ENCODE data around the gene MMP23B. TPM values are rescaled to one million over a fixed set of nuclear protein-coding genes. Genes with fewer than 3 reads are reported as not detected.
"Not testable (repeated sequence)": the region's sequence is repeated elsewhere in the genome, so short reads cannot be mapped to it uniquely, and the experiment has no call there.

Gene MMP23B
- total RNA-seq, 2 experiments from 2014 or later, result 5.2 to 6.7 TPM

DNA sequence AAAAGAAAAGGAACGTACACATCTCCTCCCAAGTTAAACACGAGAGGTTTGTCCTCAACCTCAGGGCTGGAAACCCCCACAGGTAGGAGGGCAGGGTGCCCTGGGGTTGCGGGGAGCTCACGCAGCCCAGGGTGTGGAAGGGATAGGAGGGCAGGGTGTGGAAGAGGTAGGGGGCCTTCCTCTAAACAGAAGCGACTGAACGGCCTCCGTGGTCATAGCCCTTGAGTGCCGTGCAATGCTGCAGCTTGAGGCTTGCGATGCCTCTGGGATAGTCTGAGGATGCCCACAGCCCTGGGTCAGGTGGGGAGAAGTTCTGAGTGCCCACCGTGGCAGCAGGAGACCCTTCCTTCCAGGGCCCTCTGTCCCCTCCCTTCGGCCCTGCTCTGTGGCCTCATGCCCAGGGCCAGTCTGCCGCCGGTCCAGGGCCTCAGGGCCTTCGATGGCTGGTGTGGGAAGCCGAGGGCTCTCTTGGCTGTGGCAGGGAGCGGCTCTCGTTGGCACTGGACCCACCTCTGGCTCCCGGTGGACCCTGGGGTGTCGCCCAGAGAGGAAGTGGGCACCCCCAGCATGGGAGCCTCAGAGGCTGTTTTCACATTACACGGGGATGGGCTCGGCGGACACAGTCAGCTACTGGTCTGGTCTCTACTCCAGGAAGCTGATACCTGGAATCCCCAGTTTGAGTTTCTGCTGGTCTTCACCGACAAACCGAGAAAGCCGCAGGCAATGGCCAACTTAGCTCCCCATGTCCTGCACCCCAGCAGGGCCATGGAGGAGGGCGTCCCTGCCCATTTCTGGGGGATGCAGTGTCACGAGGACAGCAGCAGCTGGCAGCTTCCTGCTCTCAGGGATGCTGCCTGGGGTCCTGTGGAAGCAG lies 33.2 kb downstream of the MMP23B start:
- Mint-ChIP-seq H3K4me1 (peaks cover 2% of the 10 kb centered on the region), H3K36me3 (peaks cover 3% of the 10 kb centered on the region), H3K27me3 (no peaks in the 10 kb centered on the region), H3K4me3 (no peak overlapping the region), H3K9me3 (no peaks in the 10 kb centered on the region), H3K27ac (no peak overlapping the region)
- ATAC-seq (ENCODE audit: low read depth), result no peak
- no peak for DNase-seq
- POLR2A ChIA-PET, result interaction anchor here (0.6 to 1.9 kb wide), 2 partner anchors 14 to 71 kb away, joined by 3 to 8 read pairs; no protein-coding TSS in a partner anchor

DNA sequence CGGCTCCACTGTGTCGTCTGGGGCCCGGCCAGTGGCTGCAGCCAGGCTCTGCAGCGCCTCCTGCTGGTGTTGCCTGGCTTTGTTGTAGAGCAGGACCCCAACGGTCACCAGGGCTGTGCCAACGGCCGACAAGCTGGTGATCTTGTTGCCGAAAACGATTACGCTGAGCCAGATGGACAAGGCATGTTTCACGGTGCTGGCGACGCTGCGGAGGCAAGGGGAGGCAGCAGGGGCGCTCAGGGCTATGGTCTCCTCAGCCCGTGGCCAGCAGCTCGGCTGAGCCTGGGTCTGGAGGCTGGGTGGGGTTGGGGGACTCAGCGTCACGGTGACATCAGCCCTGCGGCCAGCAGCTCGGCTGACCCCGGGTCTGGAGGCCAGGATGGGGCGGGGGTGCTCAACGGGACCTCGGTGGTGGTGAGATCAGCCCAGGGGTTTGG lies 33.9 kb downstream of the MMP23B start:
- Mint-ChIP-seq H3K36me3 (peaks cover 3% of the 10 kb centered on the region), H3K27ac (no peak overlapping the region), H3K9me3 (no peaks in the 10 kb centered on the region), H3K27me3 (no peaks in the 10 kb centered on the region), H3K4me1 (peaks cover 2% of the 10 kb centered on the region), H3K4me3 (no peak overlapping the region)
- POLR2A ChIA-PET, result interaction anchor here (0.6 to 1.9 kb wide), 2 partner anchors 13 to 95 kb away, joined by 4 to 8 read pairs; no protein-coding TSS in a partner anchor
- DNase-seq (no peak), ATAC-seq (ENCODE audit: low read depth) (peak; percentile 35)

DNA sequence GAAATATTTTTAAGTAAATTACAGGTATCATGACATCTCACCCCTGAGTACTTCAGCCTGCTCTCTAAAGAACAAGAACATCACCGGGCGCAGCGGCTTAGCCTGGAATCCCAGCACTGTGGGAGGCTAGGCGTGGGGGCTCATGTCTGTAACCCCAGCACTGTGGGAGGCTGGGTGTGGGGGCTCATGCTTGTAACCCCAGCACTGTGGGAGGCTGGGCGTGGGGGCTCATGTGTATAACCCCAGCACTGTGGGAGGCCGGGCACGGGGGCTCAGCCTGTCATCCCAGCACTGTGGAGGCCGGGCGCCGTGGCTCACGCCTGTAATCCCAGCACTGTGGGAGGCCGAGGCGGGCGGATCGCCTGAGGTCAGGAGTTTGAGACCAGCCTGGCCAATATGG lies 34.6 kb downstream of the MMP23B start:
- Mint-ChIP-seq H3K27me3 (no peaks in the 10 kb centered on the region), H3K27ac (no peak overlapping the region), H3K4me1 (peaks cover 2% of the 10 kb centered on the region), H3K36me3 (peaks cover 3% of the 10 kb centered on the region), H3K9me3 (no peaks in the 10 kb centered on the region), H3K4me3 (no peak overlapping the region)
- POLR2A ChIA-PET, result interaction anchor here (1.9 kb wide), 1 partner anchor 12 kb away, joined by 8 read pairs; no protein-coding TSS in a partner anchor
- no peak for ATAC-seq (ENCODE audit: low read depth)
- no peak for DNase-seq

DNA sequence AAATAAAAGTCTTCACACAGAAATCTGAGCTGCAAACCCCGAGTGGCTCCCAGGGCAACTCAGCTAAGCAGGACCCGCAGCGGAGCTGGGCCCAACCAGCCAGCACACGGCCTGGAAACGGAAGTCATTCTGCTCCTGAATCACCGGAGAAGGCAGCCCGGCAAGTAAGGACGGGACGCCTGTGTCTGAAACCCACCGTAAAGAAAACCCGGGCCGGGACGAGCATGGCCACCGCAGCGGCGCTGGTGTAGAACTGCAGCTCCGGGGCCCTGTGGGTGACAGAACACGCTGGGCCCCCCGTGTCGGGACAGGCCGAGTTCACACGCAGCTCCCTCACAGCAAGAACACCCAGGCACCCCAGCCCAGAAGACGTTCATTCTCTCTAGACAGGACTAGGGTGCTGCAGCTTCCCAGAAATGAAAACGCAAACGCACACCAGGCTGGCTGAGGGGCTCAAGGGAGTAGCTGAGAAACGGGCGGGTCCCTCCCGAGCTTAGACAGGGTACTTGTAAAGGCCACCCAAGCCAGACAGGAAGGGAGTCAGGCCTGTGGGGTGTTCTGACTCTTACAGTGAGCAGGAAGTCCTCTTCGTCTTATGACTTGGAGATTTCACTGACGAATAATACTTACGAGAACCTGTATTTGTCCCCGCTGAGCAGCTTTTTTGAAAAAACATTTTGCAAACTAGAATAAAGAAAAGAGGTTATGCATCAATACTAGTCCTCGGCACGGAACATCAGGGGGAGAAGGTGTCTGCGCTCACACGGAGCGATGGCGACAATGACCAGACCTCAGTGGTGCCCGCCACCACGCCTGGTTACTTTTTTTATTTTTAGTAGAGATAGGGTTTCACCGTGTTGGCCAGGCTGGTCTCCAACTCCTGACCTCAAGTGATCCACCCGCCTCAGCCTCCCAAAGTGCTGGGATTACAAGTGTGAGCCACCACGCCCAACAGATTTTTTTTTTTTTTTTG lies 37.8 kb downstream of the MMP23B start:
- Mint-ChIP-seq H3K4me1 (peaks cover 2% of the 10 kb centered on the region), H3K27me3 (no peaks in the 10 kb centered on the region), H3K4me3 (no peak overlapping the region), H3K36me3 (peaks cover 4% of the 10 kb centered on the region), H3K27ac (no peak overlapping the region), H3K9me3 (no peaks in the 10 kb centered on the region)
- ATAC-seq (ENCODE audit: low read depth) (no peak), DNase-seq (no peak)
- POLR2A ChIA-PET, result interaction anchor here (0.6 kb wide), 1 partner anchor 98 kb away, joined by 4 read pairs; no protein-coding TSS in a partner anchor

DNA sequence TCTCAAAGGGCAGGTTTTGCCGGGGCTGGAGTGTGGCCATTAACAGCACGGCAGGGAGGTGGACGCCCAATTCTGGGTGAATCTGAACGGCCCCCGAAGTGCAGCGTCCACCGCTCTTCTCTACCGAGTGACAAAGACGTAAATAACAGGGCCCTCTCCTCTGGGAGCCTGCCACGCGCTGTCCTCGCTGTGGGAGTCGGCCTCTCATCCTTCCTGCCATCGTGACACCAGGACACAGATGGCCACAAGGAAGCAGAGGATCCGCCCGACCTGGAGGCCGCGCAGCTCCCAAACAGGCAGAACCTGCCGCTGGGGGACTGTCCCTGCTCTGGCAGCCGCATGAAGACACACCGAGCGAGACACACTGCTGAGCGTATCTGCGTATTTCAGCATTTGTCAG lies 38.9 kb downstream of the MMP23B start:
- Mint-ChIP-seq H3K4me1 (peaks cover 2% of the 10 kb centered on the region), H3K9me3 (no peaks in the 10 kb centered on the region), H3K4me3 (no peak overlapping the region), H3K27me3 (no peaks in the 10 kb centered on the region), H3K36me3 (peaks cover 4% of the 10 kb centered on the region), H3K27ac (no peak overlapping the region)
- DNase-seq (no peak), ATAC-seq (ENCODE audit: low read depth) (no peak)
- POLR2A ChIA-PET, result no interaction called here

DNA sequence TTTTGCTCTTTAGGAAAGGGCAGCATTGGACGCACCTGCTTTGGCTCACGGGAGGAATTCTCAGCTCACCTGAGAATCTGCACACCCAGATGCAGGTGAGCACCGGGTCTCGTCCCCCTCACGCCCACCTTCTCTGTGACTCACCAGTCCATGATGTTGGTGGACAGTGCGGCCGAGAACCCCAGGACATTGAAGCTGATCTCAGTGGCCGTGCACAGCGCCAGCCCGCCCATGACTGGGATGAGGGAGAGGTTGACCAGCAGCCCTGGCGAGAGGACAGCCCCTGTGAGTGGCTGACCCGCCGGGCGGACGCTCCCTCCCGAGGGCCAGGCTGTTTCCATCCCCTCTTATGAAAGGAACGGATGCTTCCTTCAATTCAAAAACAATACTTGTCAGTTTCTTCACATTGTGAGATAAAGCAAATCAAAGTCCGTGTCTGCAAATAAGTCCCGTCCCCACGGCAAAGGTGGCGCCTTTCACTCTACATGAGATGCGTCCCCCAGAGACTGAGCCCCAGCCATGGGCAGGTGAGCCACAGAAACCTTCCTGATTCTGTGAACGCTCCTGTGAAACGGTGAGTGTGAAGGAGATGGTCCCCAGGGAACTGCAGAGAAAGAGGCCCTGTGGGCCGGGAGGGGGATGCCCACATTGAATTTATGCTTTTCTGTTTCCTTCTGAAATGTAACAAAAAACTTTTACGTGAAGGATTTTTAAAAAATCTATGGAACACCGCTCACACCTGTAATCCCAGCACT lies 39.6 kb downstream of the MMP23B start:
- Mint-ChIP-seq H3K4me3 (no peak overlapping the region), H3K27me3 (no peaks in the 10 kb centered on the region), H3K9me3 (no peaks in the 10 kb centered on the region), H3K27ac (no peak overlapping the region), H3K4me1 (peaks cover 2% of the 10 kb centered on the region), H3K36me3 (peaks cover 4% of the 10 kb centered on the region)
- POLR2A ChIA-PET, result no interaction called here
- no peak for DNase-seq
- no peak for ATAC-seq (ENCODE audit: low read depth)

DNA sequence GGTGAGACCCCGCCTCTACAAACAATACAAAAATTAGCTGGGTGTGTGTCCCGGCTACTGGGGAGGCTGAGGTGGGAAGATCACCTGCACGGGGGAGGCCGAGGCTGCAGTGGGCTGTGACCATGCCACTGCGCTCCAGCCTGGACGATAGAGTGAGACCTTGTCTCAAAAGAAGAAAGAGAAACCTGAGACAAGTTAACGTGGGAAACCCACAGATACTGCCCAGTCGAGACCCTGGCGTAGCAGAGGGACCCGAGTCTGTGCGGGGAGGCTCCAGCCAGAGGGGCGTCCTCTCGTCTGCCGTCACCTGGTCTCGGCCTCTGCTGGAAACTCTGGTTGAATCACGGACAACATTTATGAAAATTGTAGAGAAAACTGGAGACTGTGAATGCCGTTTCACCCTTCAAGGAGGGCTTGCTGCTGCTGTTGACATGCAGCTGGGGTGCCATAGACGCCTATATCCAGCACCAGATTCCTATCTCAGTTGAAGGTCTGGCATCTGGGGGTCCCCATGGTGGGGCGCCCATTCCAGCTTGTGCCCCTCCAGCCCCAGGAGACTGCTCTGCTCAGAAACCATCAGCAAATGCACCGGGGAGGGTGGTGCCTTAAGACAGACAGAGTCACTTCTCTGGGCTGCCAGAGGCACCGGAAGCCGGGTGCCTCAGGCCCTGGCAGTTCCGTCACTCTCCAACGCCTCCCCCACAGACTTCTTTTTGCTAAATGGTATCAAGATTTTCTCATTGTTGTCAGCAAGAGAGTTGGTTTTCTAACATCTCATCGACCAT lies 40.4 kb downstream of the MMP23B start:
- Mint-ChIP-seq H3K4me1 (peaks cover 2% of the 10 kb centered on the region), H3K9me3 (no peaks in the 10 kb centered on the region), H3K27me3 (no peaks in the 10 kb centered on the region), H3K27ac (no peak overlapping the region), H3K36me3 (peaks cover 4% of the 10 kb centered on the region), H3K4me3 (no peak overlapping the region)
- POLR2A ChIA-PET, result no interaction called here
- no peak for ATAC-seq (ENCODE audit: low read depth)
- DNase-seq, result no peak

DNA sequence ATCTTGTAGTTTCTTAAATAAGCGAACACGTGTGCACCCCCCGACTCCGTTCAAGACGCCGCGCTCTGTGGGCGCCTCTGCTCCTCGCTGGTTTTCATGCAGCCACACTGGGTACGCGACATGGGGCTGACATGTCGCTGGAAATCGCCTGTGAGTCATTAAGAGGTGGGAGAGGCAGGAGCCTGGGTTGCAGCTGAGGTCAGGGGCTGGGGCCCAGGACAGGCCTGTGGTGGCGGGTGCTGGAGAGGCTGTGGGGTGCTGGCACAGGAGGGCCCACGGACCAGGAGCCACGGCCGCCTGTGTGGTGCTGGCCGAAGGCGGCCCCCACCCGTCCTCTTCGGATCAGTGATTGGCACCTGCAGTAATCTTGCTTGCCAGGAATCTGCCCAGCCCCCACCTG lies 42.8 kb downstream of the MMP23B start:
- H3K27ac Mint-ChIP-seq, DNase-seq: not testable (repeated sequence)

DNA sequence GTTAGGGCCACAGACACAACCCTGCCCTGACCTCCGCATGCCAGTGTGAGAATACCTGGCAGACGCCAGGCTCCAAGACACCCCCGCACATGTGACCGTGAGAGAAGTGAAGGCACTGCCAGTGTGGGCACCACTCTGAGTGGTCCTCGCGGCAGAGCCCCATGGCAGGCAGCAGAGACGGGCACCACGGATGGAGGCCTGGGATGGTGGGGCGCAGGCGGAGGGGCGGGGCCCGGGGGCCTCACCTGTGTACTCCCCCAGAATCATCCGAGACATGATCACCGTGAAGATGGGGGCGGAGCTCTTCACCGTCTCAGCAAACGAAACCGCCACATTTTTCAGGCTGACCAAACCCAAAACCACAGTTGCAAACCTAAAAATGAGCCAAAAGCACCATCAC lies 43.2 kb downstream of the MMP23B start:
- H3K36me3 Mint-ChIP-seq; POLR2A ChIA-PET; H3K9me3 Mint-ChIP-seq; H3K4me3 Mint-ChIP-seq; DNase-seq; ATAC-seq (ENCODE audit: low read depth); H3K27me3 Mint-ChIP-seq; H3K27ac Mint-ChIP-seq: not testable (repeated sequence)
- H3K4me1 Mint-ChIP-seq, result peaks cover 16% of the 10 kb centered on the region

More for the DNA sequence above, 42.8 kb downstream of the MMP23B start:
- ATAC-seq (ENCODE audit: low read depth); H3K36me3 Mint-ChIP-seq; POLR2A ChIA-PET; H3K9me3 Mint-ChIP-seq; H3K27me3 Mint-ChIP-seq; H3K4me3 Mint-ChIP-seq: not testable (repeated sequence)
- peaks cover 16% of the 10 kb centered on the region for H3K4me1 Mint-ChIP-seq

DNA sequence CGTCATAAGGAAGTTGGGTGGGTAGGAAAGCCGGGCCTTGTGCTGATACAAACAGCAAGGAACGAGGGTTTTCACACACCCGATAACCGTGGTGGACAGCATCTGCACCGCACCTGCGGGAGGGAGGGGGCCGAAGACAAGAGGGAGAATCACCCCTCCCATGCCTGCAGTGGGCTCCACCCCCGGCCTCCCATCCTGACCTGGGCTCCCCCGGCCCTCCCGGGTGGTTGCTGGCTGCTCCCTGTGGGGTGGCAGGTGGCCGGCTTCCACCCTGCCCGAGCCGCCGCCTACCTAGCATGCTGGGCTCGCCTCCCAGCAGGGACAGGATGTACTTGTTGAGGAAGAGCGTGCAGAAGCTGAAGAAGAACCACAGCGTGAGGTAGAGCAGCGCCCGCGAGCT lies 44.1 kb downstream of the MMP23B start:
- ATAC-seq (ENCODE audit: low read depth); H3K27ac Mint-ChIP-seq; H3K4me3 Mint-ChIP-seq; DNase-seq; POLR2A ChIA-PET; H3K36me3 Mint-ChIP-seq; H3K27me3 Mint-ChIP-seq; H3K9me3 Mint-ChIP-seq: not testable (repeated sequence)
- peaks cover 16% of the 10 kb centered on the region for H3K4me1 Mint-ChIP-seq

DNA sequence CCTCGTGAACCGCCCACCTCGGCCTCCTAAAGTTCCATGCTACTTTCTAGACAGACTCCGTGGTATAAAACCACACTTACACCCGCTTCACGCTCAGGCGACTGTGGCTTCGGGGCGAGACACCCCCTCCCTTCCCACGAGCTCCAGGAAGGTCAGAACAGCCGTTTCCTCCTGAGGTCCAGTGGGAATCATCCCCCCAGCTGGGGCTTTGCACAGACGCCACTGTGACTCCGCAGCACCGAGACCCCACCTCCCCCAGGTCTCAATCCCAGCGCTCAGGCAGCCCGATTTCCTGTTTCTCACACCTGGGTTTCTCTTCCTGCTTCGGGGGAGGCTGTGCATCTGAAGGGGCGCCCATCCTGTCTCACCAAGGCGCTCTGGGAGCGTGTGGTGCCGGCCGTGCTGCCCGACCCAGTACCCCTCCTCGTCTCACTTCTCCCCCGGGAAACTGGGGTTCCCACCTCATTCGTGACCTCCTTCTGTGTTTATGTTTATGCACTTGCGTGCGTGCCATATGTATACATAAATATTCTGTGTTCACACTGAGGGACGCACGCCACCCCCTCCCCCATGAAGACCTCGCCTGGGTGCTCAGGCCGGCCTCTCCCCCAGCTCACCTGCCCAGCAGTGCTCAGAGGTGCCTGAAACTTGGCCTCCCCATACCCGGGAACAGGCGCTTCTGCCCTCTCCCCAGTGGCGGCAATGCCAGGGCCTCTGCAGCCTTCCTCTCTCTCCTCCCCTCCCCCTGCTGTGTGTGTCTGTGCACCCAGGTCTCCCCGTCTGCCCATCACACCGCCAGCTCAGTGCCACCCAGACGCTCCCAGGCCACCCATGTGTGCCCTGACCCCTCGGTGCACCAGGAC lies 46.0 kb downstream of the MMP23B start:
- H3K9me3 Mint-ChIP-seq, result no peaks in the 10 kb centered on the region
- H3K27ac Mint-ChIP-seq, result peak overlapping the region; percentile 90
- H3K4me1 Mint-ChIP-seq, result peaks cover 16% of the 10 kb centered on the region
- ATAC-seq (ENCODE audit: low read depth) (peak; percentile 73), DNase-seq (peak; percentile 69)
- H3K36me3 Mint-ChIP-seq, result peaks cover 2% of the 10 kb centered on the region
- H3K4me3 Mint-ChIP-seq, result peak overlapping the region; percentile 81
- H3K27me3 Mint-ChIP-seq, result no peaks in the 10 kb centered on the region
- POLR2A ChIA-PET, result interaction anchor here (0.6 to 2.5 kb wide), 4 partner anchors 11 to 48 kb away, joined by 3 to 17 read pairs (median 6); no protein-coding TSS in a partner anchor
